ENCODE results near the gene SDCCAG8. TPM values are rescaled to one million over a fixed set of nuclear protein-coding genes. Genes with fewer than 3 reads are reported as not detected.

Gene SDCCAG8
- total RNA-seq, 4 donors from 2014 or later = 30.3 to 131 (median 55.4) TPM

DNA sequence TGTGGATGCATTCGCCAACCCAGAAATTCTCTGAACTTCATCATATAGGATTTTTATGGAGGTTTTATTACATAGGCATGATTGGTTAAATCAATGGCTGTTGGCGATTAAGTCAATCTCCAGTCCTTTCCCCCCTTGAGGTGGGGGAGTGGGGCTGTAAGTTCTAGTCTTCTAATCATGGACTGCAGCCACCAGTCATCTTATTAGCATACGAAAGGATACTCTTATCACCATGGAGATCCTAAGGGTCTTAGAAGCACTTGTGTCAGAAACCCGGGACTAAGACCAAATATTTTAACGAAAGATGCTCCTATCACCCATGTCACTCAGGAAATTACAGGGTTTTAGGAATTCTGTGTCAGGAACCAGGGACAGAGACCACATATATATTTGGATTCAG lies 36.3 kb downstream of the SDCCAG8 start:
- no peak for DNase-seq
- Histone ChIP-seq H3K36me3 (peaks cover 0 to 20% (median 0%) of the 10 kb centered on the region in 3 donors), H3K27me3 (no peaks in the 10 kb centered on the region), H3K4me1 (peaks cover 0 to 5% (median 0%) of the 10 kb centered on the region in 4 donors), H3K4me3 (no peak overlapping the region), H3K9me3 (no peaks in the 10 kb centered on the region), H3K27ac (no peak overlapping the region)
- TF ChIP-seq POLR2A (IDR thresholded peaks at IDR 0.05) = no peak

DNA sequence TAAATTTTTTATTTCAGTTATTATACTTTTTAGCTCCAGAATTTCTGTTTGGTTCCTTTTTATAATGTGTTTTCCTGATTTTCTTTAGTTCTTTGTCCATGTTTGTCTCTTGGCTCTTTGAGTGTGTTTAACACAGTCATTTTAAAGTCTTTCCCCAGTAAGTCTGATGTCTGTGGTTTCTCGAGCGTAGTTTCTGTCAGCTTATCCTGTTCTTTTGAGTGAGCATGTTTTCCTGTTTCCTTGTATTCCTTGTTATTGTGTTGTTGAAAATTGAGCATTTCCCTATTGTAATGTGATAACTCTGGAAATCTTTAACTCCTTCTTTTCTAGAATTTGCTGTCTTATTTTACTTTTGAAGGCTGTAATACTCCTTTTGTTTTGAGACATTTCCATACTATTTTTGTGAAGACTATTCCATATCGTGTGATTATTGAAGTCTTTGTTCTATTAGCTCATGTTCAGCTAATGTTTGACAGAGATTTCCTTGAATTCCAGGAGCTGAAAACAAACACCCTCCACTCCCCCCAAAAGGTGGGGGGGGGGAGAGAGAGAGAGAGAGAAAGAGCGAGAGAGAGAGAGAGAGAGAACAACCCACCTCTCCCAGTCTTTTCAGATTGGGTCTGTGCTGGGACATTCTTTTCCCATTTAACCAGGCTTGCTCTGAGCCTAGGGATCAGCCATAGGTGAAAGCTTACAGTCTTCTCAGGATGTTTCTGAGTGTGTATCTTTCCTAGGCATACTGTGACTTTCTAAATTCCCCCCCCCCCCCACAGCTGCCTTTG lies 38.3 kb downstream of the SDCCAG8 start:
- Histone ChIP-seq H3K4me3 (no peak overlapping the region), H3K4me1 (no peaks in the 10 kb centered on the region), H3K27me3 (no peaks in the 10 kb centered on the region), H3K36me3 (peaks cover 0 to 27% (median 0%) of the 10 kb centered on the region in 3 donors), H3K27ac (no peak overlapping the region), H3K9me3 (no peaks in the 10 kb centered on the region)
- no peak for DNase-seq
- TF ChIP-seq, protein P1, sequence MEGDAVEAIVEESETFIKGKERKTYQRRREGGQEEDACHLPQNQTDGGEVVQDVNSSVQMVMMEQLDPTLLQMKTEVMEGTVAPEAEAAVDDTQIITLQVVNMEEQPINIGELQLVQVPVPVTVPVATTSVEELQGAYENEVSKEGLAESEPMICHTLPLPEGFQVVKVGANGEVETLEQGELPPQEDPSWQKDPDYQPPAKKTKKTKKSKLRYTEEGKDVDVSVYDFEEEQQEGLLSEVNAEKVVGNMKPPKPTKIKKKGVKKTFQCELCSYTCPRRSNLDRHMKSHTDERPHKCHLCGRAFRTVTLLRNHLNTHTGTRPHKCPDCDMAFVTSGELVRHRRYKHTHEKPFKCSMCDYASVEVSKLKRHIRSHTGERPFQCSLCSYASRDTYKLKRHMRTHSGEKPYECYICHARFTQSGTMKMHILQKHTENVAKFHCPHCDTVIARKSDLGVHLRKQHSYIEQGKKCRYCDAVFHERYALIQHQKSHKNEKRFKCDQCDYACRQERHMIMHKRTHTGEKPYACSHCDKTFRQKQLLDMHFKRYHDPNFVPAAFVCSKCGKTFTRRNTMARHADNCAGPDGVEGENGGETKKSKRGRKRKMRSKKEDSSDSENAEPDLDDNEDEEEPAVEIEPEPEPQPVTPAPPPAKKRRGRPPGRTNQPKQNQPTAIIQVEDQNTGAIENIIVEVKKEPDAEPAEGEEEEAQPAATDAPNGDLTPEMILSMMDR (IDR thresholded peaks at IDR 0.05) = no peak
- TF ChIP-seq POLR2A (IDR thresholded peaks at IDR 0.05) = no peak

GRCh38 chr1:243294723-243295121 lies 38.9 kb downstream of the SDCCAG8 start:
- H3K4me3 ChIP-seq = no peak overlapping the region
- no peak overlapping the region for H3K27ac ChIP-seq
- H3K9me3 ChIP-seq = no peaks in the 10 kb centered on the region
- H3K36me3 ChIP-seq = peaks cover 0 to 23% (median 0%) of the 10 kb centered on the region in 3 donors
- no peaks in the 10 kb centered on the region for H3K4me1 ChIP-seq
- H3K27me3 ChIP-seq = no peaks in the 10 kb centered on the region
- DNase-seq = no peak
- no peak for TF ChIP-seq POLR2A (IDR thresholded peaks at IDR 0.05)
- TF ChIP-seq, protein P1 (IDR thresholded peaks at IDR 0.05) = no peak

- no peak for DNase-seq
- Histone ChIP-seq H3K27me3 (no peaks in the 10 kb centered on the region), H3K36me3 (peaks cover 0 to 7% (median 0%) of the 10 kb centered on the region in 3 donors), H3K4me3 (no peak overlapping the region), H3K27ac (no peak overlapping the region), H3K4me1 (no peaks in the 10 kb centered on the region), H3K9me3 (no peaks in the 10 kb centered on the region)
- no peak for TF ChIP-seq POLR2A (IDR thresholded peaks at IDR 0.05)
- TF ChIP-seq, protein P1 (IDR thresholded peaks at IDR 0.05) = no peak
These were observed 43.2 kb downstream of the SDCCAG8 start for GRCh38 chr1:243299069-243299468.

- Histone ChIP-seq H3K4me3 (no peak overlapping the region), H3K27me3 (no peaks in the 10 kb centered on the region), H3K36me3 (peaks cover 0 to 6% (median 0%) of the 10 kb centered on the region in 3 donors), H3K27ac (no peak overlapping the region), H3K4me1 (no peaks in the 10 kb centered on the region), H3K9me3 (no peaks in the 10 kb centered on the region)
- no peak for DNase-seq
- TF ChIP-seq POLR2A (IDR thresholded peaks at IDR 0.05) = no peak
- TF ChIP-seq, protein P1 (IDR thresholded peaks at IDR 0.05) = no peak
These were observed 45.2 kb downstream of the SDCCAG8 start for GRCh38 chr1:243301059-243301458.

DNA sequence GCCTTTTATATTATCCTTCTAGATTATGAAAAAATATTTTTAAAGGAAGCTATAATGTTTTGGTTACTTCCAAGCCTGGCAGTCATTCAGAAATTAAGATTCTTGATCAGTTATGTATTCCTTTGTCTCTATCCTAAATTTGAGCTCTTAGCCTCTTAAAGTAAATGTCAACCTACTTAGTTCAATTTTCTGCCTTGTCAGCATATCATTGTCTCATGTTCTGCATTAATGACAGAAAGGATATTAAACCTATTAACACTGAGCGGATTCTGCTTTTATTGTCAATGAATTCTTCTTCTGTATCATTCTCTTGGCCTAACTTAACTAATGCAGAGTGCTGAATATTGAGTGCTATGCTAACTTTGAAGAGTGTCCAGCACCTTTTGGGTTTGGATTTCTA lies 56.0 kb downstream of the SDCCAG8 start:
- Histone ChIP-seq H3K27ac (no peak overlapping the region), H3K4me1 (no peaks in the 10 kb centered on the region), H3K9me3 (no peaks in the 10 kb centered on the region), H3K36me3 (peaks cover 0 to 5% (median 0%) of the 10 kb centered on the region in 3 donors), H3K27me3 (no peaks in the 10 kb centered on the region), H3K4me3 (no peak overlapping the region)
- TF ChIP-seq, protein P1 (IDR thresholded peaks at IDR 0.05) = no peak
- no peak for TF ChIP-seq POLR2A (IDR thresholded peaks at IDR 0.05)
- no peak for DNase-seq

Data from Peyer's patch (tissue), 4 donors.